ENCODE measurements around the gene ADPRM. TPM values are rescaled to one million over a fixed set of nuclear protein-coding genes. Genes with fewer than 3 reads are reported as not detected.

Gene ADPRM, protein sequence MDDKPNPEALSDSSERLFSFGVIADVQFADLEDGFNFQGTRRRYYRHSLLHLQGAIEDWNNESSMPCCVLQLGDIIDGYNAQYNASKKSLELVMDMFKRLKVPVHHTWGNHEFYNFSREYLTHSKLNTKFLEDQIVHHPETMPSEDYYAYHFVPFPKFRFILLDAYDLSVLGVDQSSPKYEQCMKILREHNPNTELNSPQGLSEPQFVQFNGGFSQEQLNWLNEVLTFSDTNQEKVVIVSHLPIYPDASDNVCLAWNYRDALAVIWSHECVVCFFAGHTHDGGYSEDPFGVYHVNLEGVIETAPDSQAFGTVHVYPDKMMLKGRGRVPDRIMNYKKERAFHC
- total RNA-seq: 9.8 and 18.9 TPM in 2 replicates

DNA sequence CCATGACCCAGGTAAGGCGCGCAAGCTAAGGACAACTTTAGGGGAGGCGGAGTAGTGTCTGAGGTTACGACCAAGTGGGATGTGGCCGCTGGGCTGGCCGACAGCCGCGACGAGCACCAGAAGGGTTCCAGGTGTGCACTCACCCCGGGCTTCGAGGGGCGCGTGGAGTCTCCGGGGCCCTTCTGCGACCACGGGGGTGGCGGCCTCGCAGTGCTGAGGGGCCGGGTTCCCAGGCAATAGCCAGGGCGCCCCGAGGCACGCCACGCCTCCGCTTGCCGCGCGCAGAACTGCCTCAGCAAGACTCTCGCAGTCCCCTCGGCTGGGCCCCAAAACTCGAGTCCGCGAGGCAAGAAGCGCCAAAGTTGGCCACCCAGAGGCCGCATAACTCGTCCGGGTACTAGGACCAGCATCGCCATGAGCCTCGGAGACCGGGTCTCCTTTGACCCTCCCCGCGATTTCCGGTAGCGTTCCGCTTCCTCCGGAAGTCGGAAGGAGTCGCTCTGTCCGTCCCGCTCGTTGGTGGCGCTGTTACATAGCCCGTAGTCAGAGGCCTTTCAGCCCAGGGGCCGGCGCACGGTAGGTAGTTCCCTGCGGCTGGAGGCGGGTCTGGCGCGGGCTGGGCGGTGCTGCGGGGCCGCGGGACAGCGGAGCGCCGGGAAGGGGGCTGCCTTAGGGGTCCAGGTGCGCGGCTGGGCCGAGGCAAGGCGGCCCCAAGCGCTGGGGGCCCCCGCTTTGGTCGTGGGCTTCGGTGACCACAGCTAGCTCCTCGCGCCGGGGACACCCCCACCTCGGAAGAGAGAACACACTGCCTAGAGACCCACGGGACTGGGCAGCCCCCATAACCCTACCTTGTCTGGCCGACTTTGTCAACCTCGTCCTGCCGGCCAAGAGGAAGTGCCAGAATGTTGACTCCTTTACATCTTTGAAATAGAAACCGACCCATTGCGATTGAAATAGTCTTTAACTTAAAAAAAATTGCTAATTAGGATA lies at the start of gene ADPRM, which contains the start of gene SCO1:
Gene ADPRM (plus strand): TSS at position 503 of the 990 bp plus-strand sequence. CDS start 7,333 bp downstream, outside the sequence.
Gene SCO1 (minus strand): TSS at position 442 of the 990 bp plus-strand sequence. CDS start 26 bp downstream, at position 416.

DNA sequence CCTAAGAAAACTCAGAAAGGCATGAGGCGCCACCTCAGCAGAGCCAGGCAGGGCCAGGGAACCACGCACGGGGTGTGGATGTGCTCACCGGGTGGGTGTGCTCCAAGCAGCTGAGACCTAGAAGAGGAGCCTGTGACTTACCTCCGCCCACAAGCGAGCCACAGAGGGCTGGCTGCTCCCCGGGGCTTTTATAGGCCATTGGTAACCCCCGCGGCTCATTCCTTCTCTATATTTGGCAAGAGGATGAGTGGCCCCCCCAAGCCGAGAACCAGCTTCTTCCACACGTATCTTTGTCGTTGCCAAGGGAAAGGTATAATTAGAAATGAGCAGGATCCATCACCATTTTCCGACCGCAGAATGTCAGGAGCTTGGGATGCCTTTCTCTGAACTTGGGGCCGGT lies 40.2 kb upstream of the ADPRM start, which contains the start of gene MYH3:
Gene MYH3 (minus strand): TSS at position 162 of the 400 bp plus-strand sequence. CDS start 2,245 bp downstream, outside the sequence.

GRCh38 chr17:10729334-10730193 lies 32.2 kb downstream of the ADPRM start, which contains the start of gene TMEM220:
Gene TMEM220, minus strand, starts transcription at chr17:10730023. Its CDS starts 172 bp downstream, at chr17:10729851.

Other genes with a start within 250 kb of the ADPRM start
- gene MYH4, start 228.0 kb upstream of the ADPRM start, total RNA-seq: not detected in 2 replicates
- gene MYH1, start 179.1 kb upstream of the ADPRM start, total RNA-seq: not detected in 2 replicates
- not detected in 2 replicates for gene MYH2, start 147.9 kb upstream of the ADPRM start, total RNA-seq
- gene MYH3, start 40.3 kb upstream of the ADPRM start, total RNA-seq: 0.38 and 0.85 TPM in 2 replicates
- 19.4 and 23.6 TPM in 2 replicates for gene SCO1, start 61 bp upstream of the ADPRM start, total RNA-seq
- 1.1 and 2.5 TPM in 2 replicates for gene TMEM220, start 32.4 kb downstream of the ADPRM start, total RNA-seq
- gene TMEM238L, start 106.5 kb downstream of the ADPRM start, total RNA-seq: not detected in 2 replicates
- gene PIRT, start 140.5 kb downstream of the ADPRM start, total RNA-seq: not detected in 2 replicates